ENCODE data around the gene COA7.

Gene COA7

DNA sequence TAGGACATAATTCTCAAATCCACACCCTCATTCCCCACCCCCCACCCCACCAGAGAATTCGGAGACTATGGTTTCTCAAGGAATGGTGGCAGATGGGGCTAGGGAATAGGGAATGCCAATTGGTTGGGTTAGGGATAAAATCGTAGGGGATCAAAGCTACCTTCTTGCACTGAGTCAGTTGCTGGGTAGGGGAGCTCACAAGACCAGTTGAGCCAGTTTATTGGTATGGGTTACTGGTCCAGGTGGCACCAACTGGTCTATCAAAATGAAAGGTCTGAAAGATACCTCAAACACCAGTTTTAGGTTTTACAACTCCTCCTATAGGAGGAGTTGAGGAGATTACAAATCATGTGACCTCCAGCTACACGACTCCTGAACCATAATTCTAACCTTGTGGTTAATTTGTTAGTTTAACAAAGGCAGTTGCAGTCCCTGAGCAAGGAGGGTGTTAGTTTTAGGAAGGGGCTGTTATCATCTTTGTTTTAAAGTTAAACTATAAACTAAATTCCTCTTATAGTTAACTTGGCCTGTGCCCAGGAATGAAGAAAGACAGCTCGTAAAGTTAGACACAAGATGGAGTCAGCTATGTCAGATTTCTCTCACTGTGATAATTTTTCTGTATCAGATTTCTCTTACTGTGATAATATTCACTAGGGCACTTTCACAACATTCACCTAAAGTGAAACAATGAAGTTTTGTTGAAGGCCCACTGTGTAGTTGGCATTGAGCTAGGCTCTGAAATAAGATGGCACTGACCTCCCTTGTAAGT, 62.6 kb downstream of the COA7 start:
- DNase-seq (ENCODE audit: low spot score): no peak
